ENCODE data around the gene ECM2. TPM values are rescaled to one million over a fixed set of nuclear protein-coding genes. Genes with fewer than 3 reads are reported as not detected.

ECM2 gene
- polyA plus RNA-seq, 1 of the 3 experiments (the other 2 are of a cell fraction) = 0.20 TPM

DNA sequence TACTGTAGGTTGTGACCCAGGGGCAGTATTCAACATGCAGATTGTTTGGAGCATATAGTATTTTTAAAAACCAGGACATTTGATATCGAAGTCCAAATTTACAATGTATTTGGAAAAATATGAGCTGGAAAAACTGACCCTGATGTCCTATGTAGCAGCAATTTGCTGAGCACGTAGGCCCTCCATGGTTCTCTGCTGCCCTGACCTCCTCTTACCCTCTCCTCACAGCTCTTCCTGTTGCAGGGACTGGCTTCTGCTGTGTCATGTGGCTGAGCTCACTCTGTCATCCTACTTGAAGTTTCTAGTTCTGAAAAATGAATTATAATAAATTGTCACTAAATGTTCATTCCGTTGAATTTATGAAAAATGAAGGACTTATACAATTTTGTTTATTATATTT lies 49.4 kb downstream of the ECM2 start:
- Histone ChIP-seq H3K36me3 (replicated peaks in 1 of 2; ENCODE audit: control insufficient read depth in 1 of 2, insufficient read depth in 2 of 2, low read length in 1 of 2) (no peaks in the 10 kb centered on the region), H3K27me3 (ENCODE audit: insufficient read depth) (no peaks in the 10 kb centered on the region), H3K4me3 (ENCODE audit: low read depth in 2 of 2, low read length in 1 of 2) (no peak overlapping the region), H3K4me2 (no peak overlapping the region), H4K20me1 (ENCODE audit: insufficient read depth) (no peaks in the 10 kb centered on the region), H3K9me2 (no peaks in the 10 kb centered on the region), H3K79me2 (ENCODE audit: insufficient read depth) (no peaks in the 10 kb centered on the region), H3K27ac (ENCODE audit: low read depth in 2 of 2, low read length in 1 of 2) (no peak overlapping the region), H2AFZ (ENCODE audit: low read depth) (no peak overlapping the region), H3K4me1 (ENCODE audit: control insufficient read depth in 1 of 2, insufficient read depth in 2 of 2, low read depth in 1 of 2, low read length in 1 of 2) (peaks cover 11 to 15% of the 10 kb centered on the region in 2 experiments), H3K9me3 (no peaks in the 10 kb centered on the region), H3F3A (replicated peaks; ENCODE audit: insufficient read depth) (peaks cover 5% of the 10 kb centered on the region), H3K9ac (no peak overlapping the region)
- ChIA-PET CTCF (interaction anchor here (1.2 to 1.6 kb wide), 4 partner anchors 16 to 148 kb away, joined by 3 to 6 read pairs (median 4); no protein-coding TSS in a partner anchor), POLR2A (no interaction called here)
- no peak for DNase-seq
- WGBS (ENCODE audit: low lambda C conversion rate) = 89% methylated on average over 3 of the region's 3 CpGs
- TF ChIP-seq MEF2A (IDR thresholded peaks at IDR 0.05; ENCODE audit: borderline replicate concordance, low read depth) (no peak), TEAD4 (IDR thresholded peaks at IDR 0.05; ENCODE audit: borderline replicate concordance, insufficient read depth) (no peak), POLR2AphosphoS5 (IDR thresholded peaks at IDR 0.05; ENCODE audit: low read depth, low read length) (no peak)
- TF ChIP-seq, protein P1, sequence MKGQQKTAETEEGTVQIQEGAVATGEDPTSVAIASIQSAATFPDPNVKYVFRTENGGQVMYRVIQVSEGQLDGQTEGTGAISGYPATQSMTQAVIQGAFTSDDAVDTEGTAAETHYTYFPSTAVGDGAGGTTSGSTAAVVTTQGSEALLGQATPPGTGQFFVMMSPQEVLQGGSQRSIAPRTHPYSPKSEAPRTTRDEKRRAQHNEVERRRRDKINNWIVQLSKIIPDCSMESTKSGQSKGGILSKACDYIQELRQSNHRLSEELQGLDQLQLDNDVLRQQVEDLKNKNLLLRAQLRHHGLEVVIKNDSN (IDR thresholded peaks at IDR 0.05; ENCODE audit: borderline replicate concordance, low read depth) = no peak

DNA sequence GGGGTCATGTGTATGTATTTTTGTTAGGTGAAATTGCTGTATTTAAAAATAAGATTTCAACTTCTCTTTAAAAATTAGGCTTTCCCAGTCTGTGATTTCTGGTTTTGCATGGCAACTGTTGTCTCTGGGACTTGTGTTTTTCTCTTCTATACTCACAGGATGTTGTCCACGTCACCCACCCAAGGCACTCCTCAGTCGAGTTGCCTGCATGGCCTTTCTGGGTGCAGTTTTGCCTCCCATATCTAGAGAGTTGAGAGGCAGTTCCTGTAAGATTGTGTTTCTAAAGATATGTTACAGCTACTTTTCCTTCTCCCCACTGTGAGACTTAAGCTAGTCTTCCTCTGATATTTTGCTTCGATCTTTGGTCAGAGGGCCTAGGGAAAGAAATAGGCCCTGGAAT lies 51.2 kb downstream of the ECM2 start:
- 84% methylated on average over 3 of the region's 3 CpGs for WGBS (ENCODE audit: low lambda C conversion rate)
- Histone ChIP-seq H2AFZ (ENCODE audit: low read depth) (no peak overlapping the region), H3F3A (replicated peaks; ENCODE audit: insufficient read depth) (peaks cover 8% of the 10 kb centered on the region), H3K4me1 (ENCODE audit: control insufficient read depth in 1 of 2, insufficient read depth in 2 of 2, low read depth in 1 of 2, low read length in 1 of 2) (peaks cover 19 to 33% of the 10 kb centered on the region in 2 experiments), H4K20me1 (ENCODE audit: insufficient read depth) (no peaks in the 10 kb centered on the region), H3K36me3 (replicated peaks in 1 of 2; ENCODE audit: control insufficient read depth in 1 of 2, insufficient read depth in 2 of 2, low read length in 1 of 2) (no peaks in the 10 kb centered on the region), H3K9me2 (no peaks in the 10 kb centered on the region), H3K27ac (ENCODE audit: low read depth in 2 of 2, low read length in 1 of 2) (peak overlapping the region in 1 of 2 experiments; percentile 86; a peak in 2 of 4 replicates), H3K79me2 (ENCODE audit: insufficient read depth) (no peaks in the 10 kb centered on the region), H3K27me3 (ENCODE audit: insufficient read depth) (no peaks in the 10 kb centered on the region), H3K9me3 (no peaks in the 10 kb centered on the region), H3K9ac (no peak overlapping the region), H3K4me3 (ENCODE audit: low read depth in 2 of 2, low read length in 1 of 2) (no peak overlapping the region), H3K4me2 (no peak overlapping the region)
- TF ChIP-seq, protein P2, sequence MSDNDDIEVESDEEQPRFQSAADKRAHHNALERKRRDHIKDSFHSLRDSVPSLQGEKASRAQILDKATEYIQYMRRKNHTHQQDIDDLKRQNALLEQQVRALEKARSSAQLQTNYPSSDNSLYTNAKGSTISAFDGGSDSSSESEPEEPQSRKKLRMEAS (IDR thresholded peaks at IDR 0.05; ENCODE audit: low read depth) = no peak
- no peak for TF ChIP-seq TAF1 (IDR thresholded peaks at IDR 0.05; ENCODE audit: borderline replicate concordance, low read depth, low read length)
- TF ChIP-seq SIN3A (IDR thresholded peaks at IDR 0.05; ENCODE audit: borderline replicate concordance, low read depth, low read length) = no peak
- TF ChIP-seq GABPA (IDR thresholded peaks at IDR 0.05; ENCODE audit: low read depth) = no peak
- no peak for TF ChIP-seq SMC3 (IDR thresholded peaks at IDR 0.05; ENCODE audit: low read depth, low read length)
- no peak for TF ChIP-seq EZH2phosphoT487 (IDR thresholded peaks at IDR 0.05; ENCODE audit: borderline replicate concordance, low read depth)
- TF ChIP-seq FOXJ3 (CRISPR knock-in tag; IDR thresholded peaks at IDR 0.05) = no peak
- TF ChIP-seq CHD2 (IDR thresholded peaks at IDR 0.05; ENCODE audit: low read length, partially characterized antibody) = no peak
- TF ChIP-seq, protein P3, sequence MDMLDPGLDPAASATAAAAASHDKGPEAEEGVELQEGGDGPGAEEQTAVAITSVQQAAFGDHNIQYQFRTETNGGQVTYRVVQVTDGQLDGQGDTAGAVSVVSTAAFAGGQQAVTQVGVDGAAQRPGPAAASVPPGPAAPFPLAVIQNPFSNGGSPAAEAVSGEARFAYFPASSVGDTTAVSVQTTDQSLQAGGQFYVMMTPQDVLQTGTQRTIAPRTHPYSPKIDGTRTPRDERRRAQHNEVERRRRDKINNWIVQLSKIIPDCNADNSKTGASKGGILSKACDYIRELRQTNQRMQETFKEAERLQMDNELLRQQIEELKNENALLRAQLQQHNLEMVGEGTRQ (IDR thresholded peaks at IDR 0.05; ENCODE audit: borderline replicate concordance, low read depth, low read length) = no peak
- no peak for TF ChIP-seq RFX5 (IDR thresholded peaks at IDR 0.05; ENCODE audit: low read length)
- TF ChIP-seq FOSL2 (IDR thresholded peaks at IDR 0.05; ENCODE audit: borderline replicate concordance, low read depth) = no peak
- no peak for TF ChIP-seq YY1 (IDR thresholded peaks at IDR 0.05; ENCODE audit: low read depth)
- TF ChIP-seq NFIC (IDR thresholded peaks at IDR 0.05; ENCODE audit: borderline replicate concordance) = no peak
- no peak for TF ChIP-seq JUND (IDR thresholded peaks at IDR 0.05)
- no peak for TF ChIP-seq RCOR1 (IDR thresholded peaks at IDR 0.05; ENCODE audit: low read length)
- TF ChIP-seq, protein P4, sequence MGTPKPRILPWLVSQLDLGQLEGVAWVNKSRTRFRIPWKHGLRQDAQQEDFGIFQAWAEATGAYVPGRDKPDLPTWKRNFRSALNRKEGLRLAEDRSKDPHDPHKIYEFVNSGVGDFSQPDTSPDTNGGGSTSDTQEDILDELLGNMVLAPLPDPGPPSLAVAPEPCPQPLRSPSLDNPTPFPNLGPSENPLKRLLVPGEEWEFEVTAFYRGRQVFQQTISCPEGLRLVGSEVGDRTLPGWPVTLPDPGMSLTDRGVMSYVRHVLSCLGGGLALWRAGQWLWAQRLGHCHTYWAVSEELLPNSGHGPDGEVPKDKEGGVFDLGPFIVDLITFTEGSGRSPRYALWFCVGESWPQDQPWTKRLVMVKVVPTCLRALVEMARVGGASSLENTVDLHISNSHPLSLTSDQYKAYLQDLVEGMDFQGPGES (IDR thresholded peaks at IDR 0.05; ENCODE audit: low read depth, low read length) = no peak
- TF ChIP-seq, protein P5, sequence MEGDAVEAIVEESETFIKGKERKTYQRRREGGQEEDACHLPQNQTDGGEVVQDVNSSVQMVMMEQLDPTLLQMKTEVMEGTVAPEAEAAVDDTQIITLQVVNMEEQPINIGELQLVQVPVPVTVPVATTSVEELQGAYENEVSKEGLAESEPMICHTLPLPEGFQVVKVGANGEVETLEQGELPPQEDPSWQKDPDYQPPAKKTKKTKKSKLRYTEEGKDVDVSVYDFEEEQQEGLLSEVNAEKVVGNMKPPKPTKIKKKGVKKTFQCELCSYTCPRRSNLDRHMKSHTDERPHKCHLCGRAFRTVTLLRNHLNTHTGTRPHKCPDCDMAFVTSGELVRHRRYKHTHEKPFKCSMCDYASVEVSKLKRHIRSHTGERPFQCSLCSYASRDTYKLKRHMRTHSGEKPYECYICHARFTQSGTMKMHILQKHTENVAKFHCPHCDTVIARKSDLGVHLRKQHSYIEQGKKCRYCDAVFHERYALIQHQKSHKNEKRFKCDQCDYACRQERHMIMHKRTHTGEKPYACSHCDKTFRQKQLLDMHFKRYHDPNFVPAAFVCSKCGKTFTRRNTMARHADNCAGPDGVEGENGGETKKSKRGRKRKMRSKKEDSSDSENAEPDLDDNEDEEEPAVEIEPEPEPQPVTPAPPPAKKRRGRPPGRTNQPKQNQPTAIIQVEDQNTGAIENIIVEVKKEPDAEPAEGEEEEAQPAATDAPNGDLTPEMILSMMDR (IDR thresholded peaks at IDR 0.05) = no peak
- no peak for TF ChIP-seq TCF12 (IDR thresholded peaks at IDR 0.05)
- TF ChIP-seq, protein P1 (IDR thresholded peaks at IDR 0.05; ENCODE audit: borderline replicate concordance, low read depth) = no peak
- ChIA-PET CTCF (no interaction called here), POLR2A (no interaction called here)
- no peak for DNase-seq

Measured in SK-N-SH (cell line).